GM23248 (cell line): ENCODE data around the gene USP30. TPM values are rescaled to one million over a fixed set of nuclear protein-coding genes. Genes with fewer than 3 reads are reported as not detected.

ENCODE experiments used
- DNase-seq: peaks from one replicate; pipeline ENCODE4 v3.0.0-alpha.2; 2015
- H2AFZ ChIP-seq: fragments of 200-600 bp; sonication (generic); 2 replicates; pipeline ENCODE4 v1.6.1; 2016; ENCODE audit warnings: antibody characterized with exemption
- H3F3A ChIP-seq: fragments of 200-600 bp; sonication (generic); 2 replicates; pipeline ENCODE4 v1.6.1; 2016; ENCODE audit warnings: mild to moderate bottlenecking, antibody characterized with exemption, mixed run types; ENCODE audit not compliant: insufficient read depth
- H3K27ac ChIP-seq: fragments of 200-600 bp; sonication (generic); 2 replicates; pipeline ENCODE4 v1.5.1; 2016; ENCODE audit warnings: mild to moderate bottlenecking
- H3K27me3 ChIP-seq: fragments of 200-600 bp; sonication (generic); replicated peaks from 2 replicates; pipeline ENCODE4 v1.6.1; 2016; ENCODE audit warnings: mild to moderate bottlenecking; ENCODE audit not compliant: insufficient read depth
- H3K36me3 ChIP-seq: fragments of 200-600 bp; sonication (generic); 2 replicates; pipeline ENCODE4 v1.6.1; 2016; ENCODE audit warnings: low read depth, mild to moderate bottlenecking
- H3K4me1 ChIP-seq: fragments of 200-600 bp; sonication (generic); 2 replicates; pipeline ENCODE4 v1.6.1; 2016; ENCODE audit warnings: mild to moderate bottlenecking; ENCODE audit not compliant: insufficient read depth
- H3K4me2 ChIP-seq: fragments of 200-600 bp; sonication (generic); one replicate; pipeline ENCODE4 v1.6.1; 2016; ENCODE audit warnings: mild to moderate bottlenecking; ENCODE audit not compliant: unreplicated experiment
- H3K4me3 ChIP-seq: fragments of 200-600 bp; sonication (generic); 2 replicates; pipeline ENCODE4 v1.5.1; 2016; ENCODE audit warnings: mild to moderate bottlenecking
- H3K79me2 ChIP-seq: fragments of 200-600 bp; sonication (generic); 2 replicates; pipeline ENCODE4 v1.6.1; 2016; ENCODE audit warnings: mild to moderate bottlenecking; ENCODE audit not compliant: insufficient read depth
- H3K9ac ChIP-seq: fragments of 200-600 bp; sonication (generic); 2 replicates; pipeline ENCODE4 v1.6.1; 2016; ENCODE audit warnings: mild to moderate bottlenecking
- H3K9me2 ChIP-seq: fragments of 200-600 bp; sonication (generic); 2 replicates; pipeline ENCODE4 v1.6.1; 2016; ENCODE audit warnings: mixed run types, mild to moderate bottlenecking, moderate library complexity; ENCODE audit not compliant: insufficient read depth
- H3K9me3 ChIP-seq: fragments of 200-600 bp; sonication (generic); one replicate; pipeline ENCODE4 v1.6.1; 2017; ENCODE audit warnings: low read depth
- H4K20me1 ChIP-seq: fragments of 200-600 bp; sonication (generic); 2 replicates; pipeline ENCODE4 v1.6.0; 2016; ENCODE audit not compliant: insufficient read depth
- EZH2 ChIP-seq: fragments of 200-600 bp; sonication (generic); IDR thresholded peaks from 2 replicates; pipeline ENCODE4 v1.6.1; 2018; ENCODE audit warnings: antibody characterized with exemption, mild to moderate bottlenecking; ENCODE audit not compliant: insufficient read depth, poor library complexity, severe bottlenecking
- EZH2phosphoT487 ChIP-seq: fragments of 200-600 bp; sonication (generic); IDR thresholded peaks from 2 replicates; pipeline ENCODE4 v1.6.1; 2018; ENCODE audit warnings: antibody characterized with exemption, moderate library complexity, mild to moderate bottlenecking, low read depth; ENCODE audit not compliant: insufficient read depth
- WGBS, 2 experiments: methylation state at CpG; one replicate each; pipeline ENCODE4 v1.1.6; 2015 to 2017; ENCODE audit warnings: low lambda C conversion rate in 2 of 2, low coverage in 1 of 2; ENCODE audit errors: missing lambda C conversion rate in 2 of 2; 5-methylcytosine and 5-hydroxymethylcytosine counted together
- in situ Hi-C: fragments of 300-500 bp; cut with MboI; formaldehyde crosslinking; loops from 2 replicates; pipeline ENCODE4 v1.15.0; 2020
- polyA plus RNA-seq: library from polyadenylated mRNA; unstranded; fragments of >200 nt; fragmentation: Nextera tagmentation; extraction: Ambion mirVana; gene quantifications from 2 replicates; pipeline ENCODE4 v1.2.1, GENCODE V29; 2016
- total RNA-seq: library from RNA; depleted of rRNA; stranded (reverse); fragments of >200 nt; shearing (Covaris generic); gene quantifications from 2 replicates; pipeline ENCODE4 v1.2.3, GENCODE V29; 2014; rRNA removed

USP30 gene, protein sequence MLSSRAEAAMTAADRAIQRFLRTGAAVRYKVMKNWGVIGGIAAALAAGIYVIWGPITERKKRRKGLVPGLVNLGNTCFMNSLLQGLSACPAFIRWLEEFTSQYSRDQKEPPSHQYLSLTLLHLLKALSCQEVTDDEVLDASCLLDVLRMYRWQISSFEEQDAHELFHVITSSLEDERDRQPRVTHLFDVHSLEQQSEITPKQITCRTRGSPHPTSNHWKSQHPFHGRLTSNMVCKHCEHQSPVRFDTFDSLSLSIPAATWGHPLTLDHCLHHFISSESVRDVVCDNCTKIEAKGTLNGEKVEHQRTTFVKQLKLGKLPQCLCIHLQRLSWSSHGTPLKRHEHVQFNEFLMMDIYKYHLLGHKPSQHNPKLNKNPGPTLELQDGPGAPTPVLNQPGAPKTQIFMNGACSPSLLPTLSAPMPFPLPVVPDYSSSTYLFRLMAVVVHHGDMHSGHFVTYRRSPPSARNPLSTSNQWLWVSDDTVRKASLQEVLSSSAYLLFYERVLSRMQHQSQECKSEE
- total RNA-seq (7.5 and 8.5 TPM in 2 replicates), polyA plus RNA-seq (6.5 and 7.0 TPM in 2 replicates)

DNA sequence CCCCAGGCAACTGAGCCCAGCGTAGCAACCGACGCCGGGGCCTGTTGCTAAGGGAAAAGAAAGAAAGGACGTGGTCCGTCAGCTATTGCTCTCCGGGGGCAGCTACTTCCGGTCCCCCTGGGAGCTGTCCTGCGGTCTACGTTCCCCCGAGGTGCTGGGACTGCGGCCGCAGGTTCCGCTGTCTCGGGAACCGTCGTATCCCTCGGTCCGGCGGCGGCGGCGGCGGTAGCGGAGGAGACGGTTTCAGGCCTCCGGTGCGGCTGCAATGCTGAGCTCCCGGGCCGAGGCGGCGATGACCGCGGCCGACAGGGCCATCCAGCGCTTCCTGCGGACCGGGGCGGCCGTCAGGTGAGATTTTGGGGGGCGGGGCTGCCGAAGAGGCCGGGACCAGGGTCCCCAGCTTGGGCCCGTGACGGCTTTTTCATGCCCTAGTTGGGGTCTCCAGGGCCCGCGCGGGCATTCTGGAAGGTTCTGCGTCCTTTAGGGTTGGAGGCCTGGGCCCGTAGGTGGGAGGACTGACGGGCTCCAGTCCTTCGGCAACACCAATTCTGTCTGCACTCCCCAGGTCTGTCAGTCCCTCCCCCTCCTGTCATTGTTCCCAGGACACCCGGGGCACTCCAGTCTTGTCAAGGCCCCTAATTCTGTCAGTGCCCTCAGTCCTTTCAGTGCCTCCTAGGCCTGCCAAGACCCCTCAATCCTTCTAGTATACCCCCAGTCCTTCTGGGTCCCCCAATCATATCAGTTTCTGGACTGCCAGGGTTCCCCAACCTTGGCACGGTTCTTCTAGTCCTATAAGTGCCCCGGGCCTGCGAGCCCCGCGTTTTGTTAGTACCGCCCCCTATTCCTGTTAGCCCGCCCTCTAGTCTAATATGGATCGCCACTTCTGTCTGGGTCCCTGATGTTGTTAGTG, at the start of gene USP30:
USP30 (plus strand) TSS at position 163 of the 910 bp plus-strand sequence; CDS start at position 266, 103 bp downstream.
- WGBS, 2 experiments = 1% methylated on average over 45 to 60 of the region's 61 CpGs
- Histone ChIP-seq H3F3A (no peaks in the 10 kb centered on the region), H3K36me3 (no peaks in the 10 kb centered on the region), H2AFZ (peak within 1 kb of the TSS; percentile 100), H3K27me3 (no peaks in the 10 kb centered on the region), H4K20me1 (no peaks in the 10 kb centered on the region), H3K9me2 (no peaks in the 10 kb centered on the region), H3K4me3 (peak within 1 kb of the TSS; percentile 92), H3K4me2 (peak within 1 kb of the TSS; percentile 92), H3K4me1 (peaks cover 12% of the 10 kb centered on the region; the same call in 1 of the 2 replicates), H3K9me3 (no peaks in the 10 kb centered on the region), H3K79me2 (peaks cover 22% of the 10 kb centered on the region), H3K9ac (peak within 1 kb of the TSS; percentile 88), H3K27ac (no peak within 1 kb of the TSS)
- peak; percentile 89 for DNase-seq
- in situ Hi-C loops = no loop called here
- TF ChIP-seq EZH2 (no peak), EZH2phosphoT487 (no peak)

DNA sequence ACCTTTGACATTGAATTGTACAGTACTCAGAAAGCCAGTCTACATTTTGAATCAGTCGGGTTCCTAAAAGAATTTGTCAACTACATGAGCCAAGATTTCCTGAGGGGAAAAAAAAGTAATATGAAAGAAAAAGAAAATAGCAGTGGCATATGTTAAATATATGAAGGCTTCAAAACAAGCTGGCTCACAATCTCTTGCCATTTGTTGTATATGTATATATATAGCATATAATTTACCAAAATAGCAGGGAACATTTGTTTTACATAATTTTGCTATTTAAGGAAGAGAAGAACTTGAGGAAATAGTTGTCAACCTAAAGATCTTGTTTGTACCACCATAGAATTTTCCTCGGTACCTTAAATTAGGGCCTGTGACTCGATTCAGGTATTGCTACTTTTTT, 48.4 kb upstream of the USP30 start:
- no peak for DNase-seq
- TF ChIP-seq EZH2 (no peak), EZH2phosphoT487 (no peak)
- Histone ChIP-seq H2AFZ (no peak overlapping the region), H4K20me1 (no peaks in the 10 kb centered on the region), H3K27ac (no peak overlapping the region), H3K9me3 (no peaks in the 10 kb centered on the region), H3K27me3 (0 out of 2 replicates have a peak, but pooled peaks cover 6% of the 10 kb centered on the region), H3K9me2 (no peaks in the 10 kb centered on the region), H3K4me3 (no peak overlapping the region), H3K36me3 (no peaks in the 10 kb centered on the region), H3K4me1 (no peaks in the 10 kb centered on the region), H3F3A (no peaks in the 10 kb centered on the region), H3K4me2 (no peak overlapping the region), H3K79me2 (no peaks in the 10 kb centered on the region), H3K9ac (no peak overlapping the region)
- WGBS, 2 experiments = 6 to 15% methylated on average over 3 of the region's 3 CpGs
- in situ Hi-C loops = no loop called here

- H3K9ac ChIP-seq = no peak overlapping the region
- H3K36me3 ChIP-seq = no peaks in the 10 kb centered on the region
- H3F3A ChIP-seq = no peaks in the 10 kb centered on the region
- WGBS, 2 experiments = 56 to 67% methylated on average over 1 of the region's 1 CpG
- TF ChIP-seq EZH2 = no peak
- no peak for TF ChIP-seq EZH2phosphoT487
- no peak overlapping the region for H2AFZ ChIP-seq
- no peak overlapping the region for H3K4me2 ChIP-seq
- H3K27ac ChIP-seq = no peak overlapping the region
- in situ Hi-C loops = no loop called here
- no peaks in the 10 kb centered on the region for H3K27me3 ChIP-seq
- no peaks in the 10 kb centered on the region for H4K20me1 ChIP-seq
- no peak overlapping the region for H3K4me3 ChIP-seq
- no peaks in the 10 kb centered on the region for H3K9me3 ChIP-seq
- no peaks in the 10 kb centered on the region for H3K9me2 ChIP-seq
- DNase-seq = no peak
- H3K4me1 ChIP-seq = no peaks in the 10 kb centered on the region
- no peaks in the 10 kb centered on the region for H3K79me2 ChIP-seq
Measured at GRCh38 chr12:109009766-109010165, 42.6 kb upstream of the USP30 start.

DNA sequence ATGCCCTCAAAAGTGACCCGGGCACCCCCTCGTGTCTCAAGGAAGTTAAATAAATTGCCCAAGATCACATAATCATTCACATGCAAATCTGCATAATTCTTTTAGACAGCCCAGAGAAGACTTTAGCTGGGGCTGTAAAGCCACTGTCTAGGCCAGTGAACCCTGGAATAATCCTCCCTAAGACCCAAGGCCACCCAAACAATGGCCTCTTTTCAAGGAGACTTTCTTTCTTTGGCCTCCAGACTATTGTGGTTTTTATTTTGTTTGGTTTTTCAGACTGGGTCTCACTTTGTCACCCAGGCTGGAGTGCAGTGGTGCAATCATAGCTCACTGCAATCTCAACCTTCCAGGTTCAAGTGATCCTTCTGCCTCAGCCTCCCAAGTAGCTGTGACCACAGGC, 42.1 kb upstream of the USP30 start:
- Histone ChIP-seq H3K79me2 (no peaks in the 10 kb centered on the region), H4K20me1 (no peaks in the 10 kb centered on the region), H3K27ac (no peak overlapping the region), H3K9me2 (no peaks in the 10 kb centered on the region), H3K9me3 (no peaks in the 10 kb centered on the region), H3K9ac (no peak overlapping the region), H3K4me2 (no peak overlapping the region), H3K4me3 (no peak overlapping the region), H2AFZ (no peak overlapping the region), H3K36me3 (no peaks in the 10 kb centered on the region), H3K4me1 (no peaks in the 10 kb centered on the region), H3K27me3 (no peaks in the 10 kb centered on the region), H3F3A (no peaks in the 10 kb centered on the region)
- no peak for TF ChIP-seq EZH2
- TF ChIP-seq EZH2phosphoT487 = no peak
- DNase-seq = no peak
- 4 to 5% methylated on average over 2 of the region's 2 CpGs for whole genome bisulfite sequencing, 2 experiments
- in situ Hi-C loops = no loop called here
